Subcutaneous adipose tissue (tissue), 4 donors: Measurements from ENCODE around the gene CERS6. TPM values are rescaled to one million over a fixed set of nuclear protein-coding genes. Genes with fewer than 3 reads are reported as not detected.

ENCODE experiments used
- total RNA-seq, 4 donors: library from RNA; depleted of rRNA; stranded (reverse); fragments of >200 nt; gene quantifications; one replicate each; pipeline ENCODE4 v1.1.0, GENCODE V29; 2016
- TF ChIP-seq, protein P1 (sequence below): fragments of 450-650 bp; IDR thresholded peaks from one replicate; pipeline ENCODE4 v1.5.1; 2016; ENCODE audit warnings: low read depth, mild to moderate bottlenecking, control low read depth, antibody characterized with exemption, moderate library complexity

CERS6 gene
- total RNA-seq, 4 donors from 2014 or later, result 51.7 to 77.1 (median 59.3) TPM

DNA sequence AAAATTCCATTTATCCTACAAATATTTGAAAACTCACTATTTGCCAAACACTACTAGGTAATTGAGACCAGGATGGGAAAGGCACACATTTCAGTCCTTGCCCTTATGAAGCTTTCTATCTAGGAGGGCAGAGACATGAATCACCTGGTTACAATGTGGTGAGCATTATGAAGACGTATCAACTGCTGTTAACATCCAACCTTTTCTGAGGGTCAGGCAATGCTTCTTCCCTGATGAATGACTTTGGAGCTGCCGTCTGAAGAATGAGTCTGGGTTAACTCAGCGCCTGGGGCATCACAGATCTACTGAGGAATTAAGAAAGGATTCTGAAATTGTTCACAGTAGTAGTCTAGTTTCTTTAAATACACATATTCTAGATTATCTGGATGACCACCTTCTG lies 284.3 kb downstream of the CERS6 start:
- TF ChIP-seq, protein P1, sequence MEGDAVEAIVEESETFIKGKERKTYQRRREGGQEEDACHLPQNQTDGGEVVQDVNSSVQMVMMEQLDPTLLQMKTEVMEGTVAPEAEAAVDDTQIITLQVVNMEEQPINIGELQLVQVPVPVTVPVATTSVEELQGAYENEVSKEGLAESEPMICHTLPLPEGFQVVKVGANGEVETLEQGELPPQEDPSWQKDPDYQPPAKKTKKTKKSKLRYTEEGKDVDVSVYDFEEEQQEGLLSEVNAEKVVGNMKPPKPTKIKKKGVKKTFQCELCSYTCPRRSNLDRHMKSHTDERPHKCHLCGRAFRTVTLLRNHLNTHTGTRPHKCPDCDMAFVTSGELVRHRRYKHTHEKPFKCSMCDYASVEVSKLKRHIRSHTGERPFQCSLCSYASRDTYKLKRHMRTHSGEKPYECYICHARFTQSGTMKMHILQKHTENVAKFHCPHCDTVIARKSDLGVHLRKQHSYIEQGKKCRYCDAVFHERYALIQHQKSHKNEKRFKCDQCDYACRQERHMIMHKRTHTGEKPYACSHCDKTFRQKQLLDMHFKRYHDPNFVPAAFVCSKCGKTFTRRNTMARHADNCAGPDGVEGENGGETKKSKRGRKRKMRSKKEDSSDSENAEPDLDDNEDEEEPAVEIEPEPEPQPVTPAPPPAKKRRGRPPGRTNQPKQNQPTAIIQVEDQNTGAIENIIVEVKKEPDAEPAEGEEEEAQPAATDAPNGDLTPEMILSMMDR, result no peak

DNA sequence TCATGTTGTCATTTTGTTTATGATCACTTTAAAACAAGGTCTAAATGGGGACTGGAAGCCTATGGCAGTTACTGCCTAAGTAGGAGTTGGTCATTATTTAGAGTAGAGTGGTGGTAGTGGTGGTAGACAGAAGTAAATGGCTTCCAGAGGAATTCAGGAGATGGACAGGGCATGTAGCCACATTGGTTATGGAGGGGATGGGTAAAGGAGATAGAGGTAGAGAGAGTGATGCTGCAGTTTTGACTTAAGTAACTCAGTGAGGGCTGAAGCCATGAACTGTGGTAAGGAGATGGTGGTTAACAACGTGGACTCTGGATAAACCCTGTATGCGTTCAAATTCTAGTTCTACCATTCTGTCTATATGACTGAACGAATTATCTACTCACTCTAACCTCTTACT lies 284.7 kb downstream of the CERS6 start:
- TF ChIP-seq, protein P1, result no peak

DNA sequence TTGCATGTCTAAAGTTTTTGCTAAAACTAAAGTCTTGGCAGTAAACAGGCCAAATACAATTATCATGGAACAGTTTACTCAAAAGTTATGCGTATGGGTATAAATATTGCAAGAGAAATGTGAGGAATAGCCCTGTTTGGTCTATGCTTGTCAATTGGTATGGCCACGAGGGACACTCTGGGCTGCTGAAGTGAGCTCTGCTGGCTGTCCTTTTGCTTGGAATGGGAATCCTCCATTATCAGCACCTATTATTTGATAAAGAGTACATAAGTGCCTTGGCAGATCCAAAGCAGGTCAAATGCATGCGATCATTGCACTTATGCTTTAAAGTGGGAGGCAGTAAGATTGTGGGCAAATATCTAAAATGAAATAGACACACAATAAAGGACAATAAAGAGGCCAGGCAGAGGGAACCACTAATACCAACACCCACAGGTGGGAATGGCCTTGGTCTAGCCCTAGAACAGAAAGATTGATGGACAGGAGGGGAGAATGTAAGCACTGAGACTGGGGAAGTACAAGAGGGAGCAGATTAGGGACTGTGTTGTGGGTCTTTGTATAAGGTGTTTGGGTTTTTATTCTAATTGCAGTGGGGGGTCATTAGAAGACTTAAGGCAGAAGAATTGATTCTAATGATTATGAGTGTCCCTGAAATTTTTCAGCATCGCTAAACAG lies 286.3 kb downstream of the CERS6 start:
- TF ChIP-seq, protein P1, result no peak

- TF ChIP-seq, protein P1, result no peak
Observed at GRCh38 chr2:168744844-168745243, 288.8 kb downstream of the CERS6 start.

DNA sequence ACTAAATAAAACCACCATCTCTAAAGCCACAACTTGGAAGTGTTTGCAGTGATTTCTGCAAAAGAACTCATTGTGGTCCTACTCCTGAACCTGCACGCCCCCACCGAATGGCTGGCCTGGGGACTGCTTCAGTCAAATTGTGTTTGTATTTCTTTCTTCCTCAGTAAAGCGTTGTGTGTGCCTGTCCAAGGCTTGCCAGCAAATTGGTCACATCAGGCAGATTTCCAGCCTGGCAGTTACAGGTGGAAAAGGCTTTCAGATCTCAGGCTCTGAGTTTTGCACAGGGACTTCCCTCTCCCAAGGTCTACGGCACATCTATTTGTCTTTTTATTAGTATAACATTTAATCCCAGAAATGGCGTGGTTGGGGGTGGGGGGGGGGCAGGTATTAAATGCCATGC lies 292.4 kb downstream of the CERS6 start:
- TF ChIP-seq, protein P1, result no peak

GRCh38 chr2:168749297-168749696 lies 293.2 kb downstream of the CERS6 start:
- TF ChIP-seq, protein P1, result no peak

- TF ChIP-seq, protein P1, result no peak
Observed at GRCh38 chr2:168751104-168751740, 295.1 kb downstream of the CERS6 start.
